Kidney capillary endothelial cell (primary cell): ENCODE measurements around the gene MNT.

Experiments
- DNase-seq: peaks from one replicate; pipeline ENCODE4 v3.0.0-alpha.2; 2018; ENCODE audit warnings: low spot score

The MNT gene

GRCh38 chr17:2380226-2380922, 20.5 kb downstream of the MNT start:
- no peak for DNase-seq

GRCh38 chr17:2379489-2380225, 21.2 kb downstream of the MNT start:
- DNase-seq: no peak

GRCh38 chr17:2378905-2379304, 22.0 kb downstream of the MNT start:
- no peak for DNase-seq

GRCh38 chr17:2377659-2378058, 23.2 kb downstream of the MNT start:
- DNase-seq: no peak

GRCh38 chr17:2376107-2376506, 24.8 kb downstream of the MNT start:
- DNase-seq: no peak

GRCh38 chr17:2375406-2375805, 25.5 kb downstream of the MNT start:
- no peak for DNase-seq

- no peak for DNase-seq
Measured at GRCh38 chr17:2374549-2375285, 26.1 kb downstream of the MNT start.

- DNase-seq: no peak
Measured at GRCh38 chr17:2373179-2373578, 27.7 kb downstream of the MNT start.

GRCh38 chr17:2372681-2373080, 28.2 kb downstream of the MNT start:
- no peak for DNase-seq

- DNase-seq: no peak
Measured at GRCh38 chr17:2372180-2372579, 28.7 kb downstream of the MNT start.

- no peak for DNase-seq
Measured at GRCh38 chr17:2371183-2372130, 29.4 kb downstream of the MNT start.

- DNase-seq: no peak
Measured at GRCh38 chr17:2370211-2370589, 30.7 kb downstream of the MNT start.

GRCh38 chr17:2369551-2370210, 31.2 kb downstream of the MNT start:
- no peak for DNase-seq

- no peak for DNase-seq
Measured at GRCh38 chr17:2369039-2369438, 31.8 kb downstream of the MNT start.

- DNase-seq: no peak
Measured at GRCh38 chr17:2368359-2368758, 32.5 kb downstream of the MNT start.

- no peak for DNase-seq
Measured at GRCh38 chr17:2366747-2367494, 33.9 kb downstream of the MNT start.

GRCh38 chr17:2365132-2365531, 35.7 kb downstream of the MNT start:
- no peak for DNase-seq

GRCh38 chr17:2364763-2365116, 36.1 kb downstream of the MNT start:
- DNase-seq: no peak

GRCh38 chr17:2363851-2364762, 36.8 kb downstream of the MNT start:
- DNase-seq: no peak

GRCh38 chr17:2363318-2363717, 37.5 kb downstream of the MNT start:
- DNase-seq: no peak
